ENCODE data around the gene SERPINE1. TPM values are rescaled to one million over a fixed set of nuclear protein-coding genes. Genes with fewer than 3 reads are reported as not detected.
"Not testable (repeated sequence)": the region's sequence is repeated elsewhere in the genome, so short reads cannot be mapped to it uniquely, and the experiment has no call there.

SERPINE1 gene
- total RNA-seq, 1 experiment from 2014 or later = 370 TPM

- Histone ChIP-seq H3K4me1 (ENCODE audit: control insufficient read depth, insufficient read depth, low read length) (peaks cover 28% of the 10 kb centered on the region), H3K36me3 (ENCODE audit: control insufficient read depth, insufficient read depth, low read length) (no peaks in the 10 kb centered on the region), H3K4me3 (ENCODE audit: low read depth in 2 of 2, low read length in 2 of 2) (no peak overlapping the region), H3K27ac (ENCODE audit: low read length) (no peak overlapping the region), H3K9me3 (ENCODE audit: control insufficient read depth, insufficient read depth, low read depth, low read length) (no peaks in the 10 kb centered on the region), H3K27me3 (ENCODE audit: control insufficient read depth, insufficient read depth, low read length) (no peaks in the 10 kb centered on the region)
- POLR2A ChIA-PET = no interaction called here
- no peak for ATAC-seq
- CTCF ChIA-PET = no interaction called here
- TF ChIP-seq TCF7L2 (IDR thresholded peaks at IDR 0.05; ENCODE audit: low read depth, low read length) = no peak
- no peak for TF ChIP-seq POLR2AphosphoS5 (IDR thresholded peaks at IDR 0.05; ENCODE audit: low read depth, low read length)
- no peak for TF ChIP-seq REST (IDR thresholded peaks at IDR 0.05; ENCODE audit: insufficient read depth in 1 of 2, low read depth in 2 of 2, low read length in 1 of 2)
- no peak for TF ChIP-seq SIN3A (IDR thresholded peaks at IDR 0.05; ENCODE audit: borderline replicate concordance, insufficient read depth, low read depth, low read length)
- no peak for TF ChIP-seq CTCF (IDR thresholded peaks at IDR 0.05)
- DNase-seq (ENCODE audit: low read depth, low spot score) = no peak
- TSS peak; percentile 52 for BruUV-seq (replicated peaks)
- intact Hi-C loops (cut with micrococcal nuclease; ENCODE audit: unreplicated experiment) (no loop called here), in situ Hi-C loops (cut with HindIII; ENCODE audit: low pct_unique_long_range_greater_than_20kb, low sequenced_read_pairs) (no loop called here)
Measured at GRCh38 chr7:101089876-101090275, 37.0 kb upstream of the SERPINE1 start.

- H3K4me3 ChIP-seq (ENCODE audit: low read depth in 2 of 2, low read length in 2 of 2); ATAC-seq; intact Hi-C loops (cut with micrococcal nuclease; ENCODE audit: unreplicated experiment); H3K36me3 ChIP-seq (ENCODE audit: control insufficient read depth, insufficient read depth, low read length); BruUV-seq (replicated peaks); in situ Hi-C loops (cut with HindIII; ENCODE audit: low pct_unique_long_range_greater_than_20kb, low sequenced_read_pairs); H3K27me3 ChIP-seq (ENCODE audit: control insufficient read depth, insufficient read depth, low read length); CTCF ChIA-PET; POLR2A ChIA-PET; H3K27ac ChIP-seq (ENCODE audit: low read length); DNase-seq (ENCODE audit: low read depth, low spot score); H3K9me3 ChIP-seq (ENCODE audit: control insufficient read depth, insufficient read depth, low read depth, low read length): not testable (repeated sequence)
- peaks cover 30% of the 10 kb centered on the region for H3K4me1 ChIP-seq (ENCODE audit: control insufficient read depth, insufficient read depth, low read length)
Measured at GRCh38 chr7:101092266-101092905, 34.5 kb upstream of the SERPINE1 start.

GRCh38 chr7:101093906-101094305 lies 33.0 kb upstream of the SERPINE1 start:
- DNase-seq (ENCODE audit: low read depth, low spot score) (no peak), ATAC-seq (no peak)
- BruUV-seq (replicated peaks) = no TSS peak
- ChIA-PET CTCF (no interaction called here), POLR2A (no interaction called here)
- H3K9me3 ChIP-seq (ENCODE audit: control insufficient read depth, insufficient read depth, low read depth, low read length) = no peaks in the 10 kb centered on the region
- H3K36me3 ChIP-seq (ENCODE audit: control insufficient read depth, insufficient read depth, low read length) = no peaks in the 10 kb centered on the region
- H3K4me1 ChIP-seq (ENCODE audit: control insufficient read depth, insufficient read depth, low read length) = peaks cover 30% of the 10 kb centered on the region
- peak overlapping the region; percentile 73 for H3K27ac ChIP-seq (ENCODE audit: low read length)
- no peaks in the 10 kb centered on the region for H3K27me3 ChIP-seq (ENCODE audit: control insufficient read depth, insufficient read depth, low read length)
- TF ChIP-seq REST (IDR thresholded peaks at IDR 0.05; ENCODE audit: insufficient read depth in 1 of 2, low read depth in 2 of 2, low read length in 1 of 2) (no peak), CTCF (IDR thresholded peaks at IDR 0.05) (no peak)
- intact Hi-C loops (cut with micrococcal nuclease; ENCODE audit: unreplicated experiment) = loop anchor here (2.0 kb wide), 1 partner anchor 41 kb away; no protein-coding TSS in a partner anchor
- in situ Hi-C loops (cut with HindIII; ENCODE audit: low pct_unique_long_range_greater_than_20kb, low sequenced_read_pairs) = no loop called here
- H3K4me3 ChIP-seq (ENCODE audit: low read depth in 2 of 2, low read length in 2 of 2) = no peak overlapping the region
